GM21723 (cell line): ENCODE data around the gene GMFB.

ENCODE experiments used
- ATAC-seq: cut with Tn5 transposase; IDR thresholded peaks from one replicate; pipeline ENCODE4 v1.9.1; 2021; ENCODE audit warnings: mild to moderate bottlenecking, moderate library complexity; ENCODE audit not compliant: unreplicated experiment

The GMFB gene

GRCh38 chr14:54493293-54493692 lies 4.5 kb upstream of the GMFB start:
- ATAC-seq, result no peak

GRCh38 chr14:54490445-54491175 lies 1.8 kb upstream of the GMFB start:
- ATAC-seq, result no peak

GRCh38 chr14:54489731-54490444 lies 1.1 kb upstream of the GMFB start:
- no peak for ATAC-seq

- peak; percentile 20 for ATAC-seq
These were observed 521 bp upstream of the GMFB start for GRCh38 chr14:54489318-54489683.

GRCh38 chr14:54488318-54488645 lies 498 bp downstream of the GMFB start:
- ATAC-seq, result no peak

GRCh38 chr14:54487771-54488170 lies 1.0 kb downstream of the GMFB start:
- no peak for ATAC-seq

- ATAC-seq, result no peak
These were observed 2.1 kb downstream of the GMFB start for GRCh38 chr14:54486685-54487084.

- ATAC-seq, result no peak
These were observed 4.9 kb downstream of the GMFB start for GRCh38 chr14:54483846-54484245.

- no peak for ATAC-seq
These were observed 5.6 kb downstream of the GMFB start for GRCh38 chr14:54483073-54483745.

- ATAC-seq, result no peak
These were observed 7.1 kb downstream of the GMFB start for GRCh38 chr14:54481695-54482094.

- no peak for ATAC-seq
These were observed 7.8 kb downstream of the GMFB start for GRCh38 chr14:54480830-54481562.

- ATAC-seq, result no peak
These were observed 10.1 kb downstream of the GMFB start for GRCh38 chr14:54478636-54479215.

GRCh38 chr14:54475911-54476310 lies 12.9 kb downstream of the GMFB start:
- ATAC-seq, result no peak

GRCh38 chr14:54475187-54475899 lies 13.4 kb downstream of the GMFB start:
- no peak for ATAC-seq

- no peak for ATAC-seq
These were observed 14.5 kb downstream of the GMFB start for GRCh38 chr14:54474232-54474793.

- no peak for ATAC-seq
These were observed 16.5 kb downstream of the GMFB start for GRCh38 chr14:54472315-54472714.

- no peak for ATAC-seq
These were observed 17.1 kb downstream of the GMFB start for GRCh38 chr14:54471641-54472040.

- no peak for ATAC-seq
These were observed 18.1 kb downstream of the GMFB start for GRCh38 chr14:54470701-54471100.

GRCh38 chr14:54467280-54467679 lies 21.5 kb downstream of the GMFB start:
- no peak for ATAC-seq

- ATAC-seq, result no peak
These were observed 23.1 kb downstream of the GMFB start for GRCh38 chr14:54465654-54466053.
